MM.1S (cell line): ENCODE results near the gene ZPLD1.

Experiments used
- DNase-seq: peaks from one replicate; pipeline ENCODE4 v3.0.0-alpha.2; 2015
- H2AFZ ChIP-seq: fragments of 300-600 bp; sonication (generic); 2 replicates; pipeline ENCODE4 v1.6.0; 2016; ENCODE audit warnings: antibody characterized with exemption, low read length
- H3F3A ChIP-seq: fragments of 300-600 bp; sonication (generic); 2 replicates; pipeline ENCODE4 v1.6.1; 2016; ENCODE audit warnings: mild to moderate bottlenecking, antibody characterized with exemption, low read length, moderate library complexity, mixed read lengths; ENCODE audit not compliant: insufficient read depth
- H3K27ac ChIP-seq: fragments of 300-600 bp; sonication (generic); 2 replicates; pipeline ENCODE4 v1.5.1; 2016; ENCODE audit warnings: mild to moderate bottlenecking, low read length
- H3K27me3 ChIP-seq: fragments of 300-600 bp; sonication (generic); replicated peaks from 2 replicates; pipeline ENCODE4 v1.6.0; 2016; ENCODE audit warnings: low read length; ENCODE audit not compliant: insufficient read depth
- H3K36me3 ChIP-seq: fragments of 300-600 bp; sonication (generic); replicated peaks from 2 replicates; pipeline ENCODE4 v1.6.1; 2016; ENCODE audit warnings: mild to moderate bottlenecking, low read length, mixed read lengths; ENCODE audit not compliant: insufficient read depth
- H3K4me1 ChIP-seq: fragments of 300-600 bp; sonication (generic); 2 replicates; pipeline ENCODE4 v1.6.1; 2016; ENCODE audit warnings: low read length, mixed read lengths
- H3K4me2 ChIP-seq: fragments of 300-600 bp; sonication (generic); 2 replicates; pipeline ENCODE4 v1.6.0; 2016; ENCODE audit warnings: low read depth, low read length
- H3K4me3 ChIP-seq: fragments of 300-600 bp; sonication (generic); 2 replicates; pipeline ENCODE4 v1.5.1; 2016; ENCODE audit warnings: low read length, mixed read lengths
- H3K79me2 ChIP-seq: fragments of 300-600 bp; sonication (generic); 2 replicates; pipeline ENCODE4 v1.6.1; 2016; ENCODE audit warnings: mixed run types, low read length, mixed read lengths
- H3K9ac ChIP-seq: fragments of 300-600 bp; sonication (generic); 2 replicates; pipeline ENCODE4 v1.6.1; 2016; ENCODE audit warnings: low read length, mixed read lengths
- H3K9me2 ChIP-seq: fragments of 300-600 bp; sonication (generic); replicated peaks from 2 replicates; pipeline ENCODE4 v1.6.1; 2016; ENCODE audit warnings: mild to moderate bottlenecking, low read length, mixed read lengths; ENCODE audit not compliant: insufficient read depth
- H3K9me3 ChIP-seq: fragments of 300-600 bp; sonication (generic); replicated peaks from 2 replicates; pipeline ENCODE4 v1.6.1; 2016; ENCODE audit warnings: mild to moderate bottlenecking, low read length, mixed read lengths; ENCODE audit not compliant: insufficient read depth
- H4K20me1 ChIP-seq: fragments of 300-600 bp; sonication (generic); 2 replicates; pipeline ENCODE4 v1.6.1; 2016; ENCODE audit warnings: mild to moderate bottlenecking, low read length, moderate library complexity, mixed read lengths; ENCODE audit not compliant: insufficient read depth
- EZH2 ChIP-seq: fragments of 300-600 bp; sonication (generic); optimal IDR thresholded peaks from 2 replicates; pipeline ENCODE3; 2017; ENCODE audit warnings: low read depth, mild to moderate bottlenecking, antibody characterized with exemption, low read length, mixed read lengths
- EZH2phosphoT487 ChIP-seq: fragments of 300-600 bp; sonication (generic); IDR thresholded peaks from 2 replicates; pipeline ENCODE4 v1.6.1; 2018; ENCODE audit warnings: antibody characterized with exemption, low read length
- TF ChIP-seq, protein P1 (sequence below): fragments of 300-600 bp; sonication (generic); IDR thresholded peaks from 2 replicates; pipeline ENCODE4 v1.5.1; 2016; ENCODE audit warnings: antibody characterized with exemption, low read length, mixed read lengths

The ZPLD1 gene

GRCh38 chr3:102476198-102476597 is 41.4 kb downstream of the ZPLD1 start:
- no peak for DNase-seq
- Histone ChIP-seq H2AFZ (no peak overlapping the region), H3K27ac (no peak overlapping the region), H3K79me2 (no peaks in the 10 kb centered on the region), H3K4me2 (no peak overlapping the region), H3K27me3 (no peaks in the 10 kb centered on the region), H3K4me3 (no peak overlapping the region), H4K20me1 (no peaks in the 10 kb centered on the region), H3F3A (no peaks in the 10 kb centered on the region), H3K9me3 (no peaks in the 10 kb centered on the region), H3K4me1 (no peaks in the 10 kb centered on the region), H3K9ac (no peak overlapping the region), H3K9me2 (no peaks in the 10 kb centered on the region), H3K36me3 (no peaks in the 10 kb centered on the region)
- TF ChIP-seq EZH2, result no peak
- TF ChIP-seq, protein P1, sequence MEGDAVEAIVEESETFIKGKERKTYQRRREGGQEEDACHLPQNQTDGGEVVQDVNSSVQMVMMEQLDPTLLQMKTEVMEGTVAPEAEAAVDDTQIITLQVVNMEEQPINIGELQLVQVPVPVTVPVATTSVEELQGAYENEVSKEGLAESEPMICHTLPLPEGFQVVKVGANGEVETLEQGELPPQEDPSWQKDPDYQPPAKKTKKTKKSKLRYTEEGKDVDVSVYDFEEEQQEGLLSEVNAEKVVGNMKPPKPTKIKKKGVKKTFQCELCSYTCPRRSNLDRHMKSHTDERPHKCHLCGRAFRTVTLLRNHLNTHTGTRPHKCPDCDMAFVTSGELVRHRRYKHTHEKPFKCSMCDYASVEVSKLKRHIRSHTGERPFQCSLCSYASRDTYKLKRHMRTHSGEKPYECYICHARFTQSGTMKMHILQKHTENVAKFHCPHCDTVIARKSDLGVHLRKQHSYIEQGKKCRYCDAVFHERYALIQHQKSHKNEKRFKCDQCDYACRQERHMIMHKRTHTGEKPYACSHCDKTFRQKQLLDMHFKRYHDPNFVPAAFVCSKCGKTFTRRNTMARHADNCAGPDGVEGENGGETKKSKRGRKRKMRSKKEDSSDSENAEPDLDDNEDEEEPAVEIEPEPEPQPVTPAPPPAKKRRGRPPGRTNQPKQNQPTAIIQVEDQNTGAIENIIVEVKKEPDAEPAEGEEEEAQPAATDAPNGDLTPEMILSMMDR, result no peak

GRCh38 chr3:102478160-102478559 is 43.3 kb downstream of the ZPLD1 start:
- no peaks in the 10 kb centered on the region for H3F3A ChIP-seq
- no peak for DNase-seq
- no peaks in the 10 kb centered on the region for H3K9me3 ChIP-seq
- no peaks in the 10 kb centered on the region for H3K4me1 ChIP-seq
- no peaks in the 10 kb centered on the region for H4K20me1 ChIP-seq
- no peak for TF ChIP-seq EZH2phosphoT487
- TF ChIP-seq, protein P1, result no peak
- no peak for TF ChIP-seq EZH2
- H3K4me2 ChIP-seq, result no peak overlapping the region
- no peaks in the 10 kb centered on the region for H3K36me3 ChIP-seq
- no peak overlapping the region for H2AFZ ChIP-seq
- no peaks in the 10 kb centered on the region for H3K79me2 ChIP-seq
- H3K27ac ChIP-seq, result no peak overlapping the region
- no peak overlapping the region for H3K4me3 ChIP-seq
- no peak overlapping the region for H3K9ac ChIP-seq
- H3K27me3 ChIP-seq, result no peaks in the 10 kb centered on the region
- H3K9me2 ChIP-seq, result no peaks in the 10 kb centered on the region

DNA sequence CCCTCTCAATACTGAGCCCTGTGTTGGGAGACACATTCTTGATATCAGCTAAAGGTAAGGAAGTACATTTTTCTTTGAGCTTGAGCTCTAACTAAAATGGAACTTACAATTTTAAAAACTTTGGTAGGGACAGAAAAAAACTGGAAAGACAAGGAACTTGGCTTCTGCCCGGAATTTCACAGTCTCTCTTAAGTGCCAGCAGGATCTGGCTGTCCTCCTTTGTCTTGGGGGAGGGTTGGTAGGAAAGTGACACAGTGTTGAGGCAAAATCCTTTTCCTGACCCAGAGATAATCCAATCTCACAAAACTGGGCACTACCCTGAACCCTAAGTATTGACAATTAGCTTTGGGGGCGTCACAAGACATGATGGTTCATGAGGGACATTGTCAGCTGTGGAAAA is 45.3 kb downstream of the ZPLD1 start:
- Histone ChIP-seq H3K4me2 (no peak overlapping the region), H3F3A (no peaks in the 10 kb centered on the region), H3K9me2 (no peaks in the 10 kb centered on the region), H3K79me2 (no peaks in the 10 kb centered on the region), H3K4me3 (no peak overlapping the region), H2AFZ (no peak overlapping the region), H3K4me1 (no peaks in the 10 kb centered on the region), H3K9me3 (no peaks in the 10 kb centered on the region), H3K36me3 (no peaks in the 10 kb centered on the region), H3K27me3 (no peaks in the 10 kb centered on the region), H4K20me1 (no peaks in the 10 kb centered on the region), H3K9ac (no peak overlapping the region), H3K27ac (no peak overlapping the region)
- TF ChIP-seq, protein P1, result no peak
- no peak for TF ChIP-seq EZH2
- no peak for TF ChIP-seq EZH2phosphoT487
- no peak for DNase-seq
